Epithelial cell of prostate (primary cell): ENCODE data around the gene ARAP2.

Experiments
- DNase-seq: peaks from one replicate; pipeline ENCODE4 v3.0.0-alpha.2; 2011; ENCODE audit warnings: low read depth, low spot score
- H3K27ac ChIP-seq: fragments of 450-650 bp; 2 replicates; pipeline ENCODE4 v1.5.1; 2017; ENCODE audit warnings: mild to moderate bottlenecking

ARAP2 gene

GRCh38 chr4:36224972-36225903 lies 19.1 kb downstream of the ARAP2 start:
- DNase-seq: no peak
- no peak overlapping the region for H3K27ac ChIP-seq

- no peak for DNase-seq
- H3K27ac ChIP-seq: no peak overlapping the region
These were observed 21.6 kb downstream of the ARAP2 start for GRCh38 chr4:36222702-36223101.

GRCh38 chr4:36220776-36221175 lies 23.5 kb downstream of the ARAP2 start:
- DNase-seq: no peak
- H3K27ac ChIP-seq: no peak overlapping the region

- no peak for DNase-seq
- H3K27ac ChIP-seq: no peak overlapping the region
These were observed 26.2 kb downstream of the ARAP2 start for GRCh38 chr4:36218121-36218520.

- H3K27ac ChIP-seq: no peak overlapping the region
These were observed 28.7 kb downstream of the ARAP2 start for GRCh38 chr4:36215627-36216026.

GRCh38 chr4:36214735-36215485 lies 29.4 kb downstream of the ARAP2 start:
- DNase-seq: no peak
- no peak overlapping the region for H3K27ac ChIP-seq

More at GRCh38 chr4:36215627-36216026, 28.7 kb downstream of the ARAP2 start:
- DNase-seq: no peak

- no peak overlapping the region for H3K27ac ChIP-seq
- no peak for DNase-seq
These were observed 30.3 kb downstream of the ARAP2 start for GRCh38 chr4:36213977-36214376.

- DNase-seq: no peak
- no peak overlapping the region for H3K27ac ChIP-seq
These were observed 33.2 kb downstream of the ARAP2 start for GRCh38 chr4:36211084-36211483.

GRCh38 chr4:36209941-36210649 lies 34.2 kb downstream of the ARAP2 start:
- DNase-seq: no peak
- no peak overlapping the region for H3K27ac ChIP-seq

GRCh38 chr4:36208893-36209473 lies 35.3 kb downstream of the ARAP2 start:
- DNase-seq: no peak
- H3K27ac ChIP-seq: no peak overlapping the region

- DNase-seq: no peak
- no peak overlapping the region for H3K27ac ChIP-seq
These were observed 36.3 kb downstream of the ARAP2 start for GRCh38 chr4:36207831-36208520.

- DNase-seq: no peak
- no peak overlapping the region for H3K27ac ChIP-seq
These were observed 36.9 kb downstream of the ARAP2 start for GRCh38 chr4:36207367-36207766.

GRCh38 chr4:36206603-36207311 lies 37.6 kb downstream of the ARAP2 start:
- no peak overlapping the region for H3K27ac ChIP-seq
- no peak for DNase-seq

- no peak for DNase-seq
- H3K27ac ChIP-seq: no peak overlapping the region
These were observed 38.3 kb downstream of the ARAP2 start for GRCh38 chr4:36206012-36206411.

GRCh38 chr4:36198861-36199260 lies 45.5 kb downstream of the ARAP2 start:
- H3K27ac ChIP-seq: no peak overlapping the region
- no peak for DNase-seq

- H3K27ac ChIP-seq: no peak overlapping the region
- no peak for DNase-seq
These were observed 46.1 kb downstream of the ARAP2 start for GRCh38 chr4:36198068-36198808.

- H3K27ac ChIP-seq: no peak overlapping the region
- no peak for DNase-seq
These were observed 46.8 kb downstream of the ARAP2 start for GRCh38 chr4:36197501-36197900.

GRCh38 chr4:36196145-36196913 lies 48.0 kb downstream of the ARAP2 start:
- H3K27ac ChIP-seq: no peak overlapping the region
- DNase-seq: peak; percentile 16
